HG03575 (cell line): ENCODE results near the gene RBP3.

ENCODE experiments used
- ATAC-seq: cut with Tn5 transposase; IDR thresholded peaks from one replicate; pipeline ENCODE4 v1.9.1; 2021; ENCODE audit not compliant: unreplicated experiment, insufficient number of reproducible peaks, low FRiP score; ENCODE audit errors: extremely low read depth

Gene RBP3

DNA sequence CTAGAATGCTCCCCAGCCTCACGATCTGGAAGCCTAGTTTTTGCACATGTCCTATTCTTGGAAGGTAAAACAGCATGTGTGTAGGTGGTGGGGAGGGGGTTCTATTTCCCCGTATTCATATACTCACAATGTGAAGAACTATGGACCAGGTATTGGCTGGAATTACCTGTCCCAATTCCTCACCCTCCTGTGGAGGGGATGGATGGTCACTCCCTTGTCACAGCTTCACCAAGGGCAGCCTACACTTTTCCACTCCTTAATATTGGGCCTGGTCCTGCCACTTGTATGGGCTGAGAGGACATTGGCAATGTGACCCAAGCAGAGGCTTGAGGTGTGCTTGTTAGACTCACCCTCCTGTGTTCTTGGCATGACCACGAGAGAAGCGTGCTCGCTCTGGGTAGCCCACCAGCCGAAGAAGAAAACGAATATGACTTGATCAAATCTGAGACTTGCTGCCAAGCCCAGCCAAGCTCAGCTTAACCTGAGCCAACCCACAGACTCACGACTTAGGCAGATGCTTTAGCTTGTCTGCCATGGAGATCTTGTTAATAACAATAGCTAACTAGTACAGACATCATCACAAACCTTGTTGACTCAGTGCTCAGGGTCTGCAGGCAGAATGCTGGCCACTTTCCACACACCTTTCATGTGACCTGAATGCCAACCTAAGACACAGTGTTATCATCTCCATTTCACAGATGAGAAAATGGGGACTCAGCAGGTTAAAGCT is 18.7 kb downstream of the RBP3 start:
- no peak for ATAC-seq

DNA sequence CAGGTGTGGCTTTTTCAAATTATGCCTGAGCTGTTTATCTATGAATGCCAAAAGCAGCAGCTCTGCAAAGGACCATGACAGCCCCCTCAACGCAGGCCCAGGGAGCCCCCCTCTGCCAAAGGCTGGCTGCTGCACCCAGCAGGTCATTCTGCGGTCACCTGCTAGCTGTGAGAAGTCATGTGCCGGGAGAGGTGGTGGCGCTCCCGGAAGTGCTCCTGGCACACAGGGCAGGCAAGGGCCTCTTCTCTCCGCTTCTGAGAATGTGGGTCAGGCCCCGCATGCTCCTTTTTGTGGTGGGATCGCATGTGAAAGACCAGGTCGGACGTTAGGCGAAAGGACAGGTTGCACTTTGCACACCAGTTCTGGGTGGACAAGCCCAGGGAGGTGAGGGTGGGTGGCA is 19.5 kb downstream of the RBP3 start:
- ATAC-seq: no peak

DNA sequence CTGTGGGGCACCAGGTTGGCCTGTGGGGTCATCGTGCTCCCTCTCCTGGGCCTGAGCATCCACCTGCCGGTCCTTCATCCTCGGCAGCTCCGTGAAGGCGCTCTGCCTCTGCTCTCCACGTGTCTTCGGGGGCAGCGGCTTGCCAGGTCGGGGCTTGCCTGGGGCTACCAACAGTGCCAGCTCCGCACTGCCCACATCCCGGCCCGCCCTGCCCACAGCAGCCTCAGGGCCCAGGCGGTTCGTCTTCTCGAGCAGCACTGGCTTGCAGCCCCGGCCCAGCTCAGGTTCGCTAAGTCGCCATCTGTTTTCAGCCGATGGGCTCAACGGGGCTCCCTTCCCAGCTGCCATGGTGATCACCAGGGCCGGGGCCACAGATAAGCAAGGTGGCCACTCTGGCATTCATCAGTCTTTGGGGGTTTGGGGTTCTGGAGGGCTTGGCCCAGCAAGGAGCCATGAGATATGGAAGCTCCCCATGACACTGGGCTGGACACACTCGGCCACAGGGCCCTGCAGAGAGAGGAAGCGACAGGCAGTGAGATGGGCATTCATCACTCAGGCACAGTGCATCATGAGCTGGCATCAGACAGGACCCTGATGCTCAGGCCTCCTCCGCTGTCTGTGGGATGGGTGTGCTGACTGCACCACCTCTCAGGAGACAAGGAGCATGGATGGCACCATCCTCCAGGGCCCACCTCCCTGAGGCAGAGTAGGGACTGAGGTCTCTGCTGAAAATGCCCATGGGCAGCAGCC is 20.4 kb downstream of the RBP3 start:
- ATAC-seq: no peak

DNA sequence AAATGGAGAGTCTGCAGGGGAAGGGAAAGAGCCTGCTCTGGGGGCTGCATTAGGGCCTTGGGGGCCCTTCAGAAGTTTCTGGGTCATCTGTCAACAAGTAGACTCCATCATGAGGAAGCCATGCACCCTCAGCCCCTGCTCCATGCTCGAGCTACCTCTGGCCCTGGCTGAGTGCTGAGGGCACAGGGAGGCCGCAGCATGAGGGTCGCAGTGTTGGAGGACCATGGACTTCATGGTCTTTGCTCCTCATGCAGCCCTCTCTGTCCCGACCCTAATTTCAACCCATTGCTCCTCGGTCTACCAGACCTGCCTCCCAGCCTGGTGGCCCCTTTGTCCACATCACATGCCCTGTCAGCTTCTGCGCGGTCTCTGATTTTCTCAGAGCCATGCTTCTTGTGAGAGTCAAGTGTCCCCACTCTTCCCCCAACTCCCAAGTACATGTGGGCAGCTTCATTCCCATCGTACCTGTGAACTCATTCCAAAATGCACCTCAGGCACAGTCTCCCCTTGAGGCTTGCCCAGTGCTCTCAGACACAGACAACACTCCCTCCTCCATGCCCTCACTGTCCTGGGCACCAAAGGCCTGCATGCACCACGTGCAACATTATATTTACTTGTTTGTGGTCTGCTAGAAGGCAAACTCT is 21.2 kb downstream of the RBP3 start:
- ATAC-seq: no peak

DNA sequence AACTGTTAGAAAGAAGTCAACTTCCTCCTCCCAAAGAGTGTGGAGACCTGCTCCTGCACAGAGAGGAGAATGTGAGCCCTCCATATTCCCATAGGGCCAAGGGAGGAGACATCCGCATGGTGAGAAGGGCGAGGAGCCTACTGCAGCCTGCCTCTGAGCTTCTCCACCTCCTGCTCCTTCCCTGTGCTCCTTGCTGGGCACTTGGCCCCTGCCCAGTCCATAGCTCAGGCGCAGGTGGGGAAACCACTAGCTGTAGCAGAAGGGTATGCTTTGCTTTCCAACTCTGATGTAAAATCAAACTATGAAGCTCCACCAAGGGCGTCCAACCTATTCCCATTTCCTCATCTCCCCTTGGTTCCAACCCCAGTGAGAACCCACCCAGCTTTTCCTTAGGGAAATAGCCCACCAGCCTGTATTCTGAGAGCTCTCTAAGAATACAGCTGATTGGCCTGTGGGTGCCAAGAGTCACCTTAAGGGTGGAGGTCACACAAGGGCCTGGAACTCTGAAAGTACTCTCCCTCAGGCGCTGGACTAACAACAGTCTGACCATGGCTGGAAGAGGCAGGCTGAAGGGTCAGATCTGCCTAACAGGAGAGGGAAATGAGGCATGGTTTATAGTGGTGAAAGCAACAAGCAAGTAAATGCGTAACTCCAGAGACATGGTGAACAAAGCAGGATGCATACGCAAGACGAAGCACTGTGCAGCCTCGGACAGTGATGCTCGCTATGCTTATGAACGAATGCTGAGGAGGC is 22.0 kb downstream of the RBP3 start:
- ATAC-seq: no peak

DNA sequence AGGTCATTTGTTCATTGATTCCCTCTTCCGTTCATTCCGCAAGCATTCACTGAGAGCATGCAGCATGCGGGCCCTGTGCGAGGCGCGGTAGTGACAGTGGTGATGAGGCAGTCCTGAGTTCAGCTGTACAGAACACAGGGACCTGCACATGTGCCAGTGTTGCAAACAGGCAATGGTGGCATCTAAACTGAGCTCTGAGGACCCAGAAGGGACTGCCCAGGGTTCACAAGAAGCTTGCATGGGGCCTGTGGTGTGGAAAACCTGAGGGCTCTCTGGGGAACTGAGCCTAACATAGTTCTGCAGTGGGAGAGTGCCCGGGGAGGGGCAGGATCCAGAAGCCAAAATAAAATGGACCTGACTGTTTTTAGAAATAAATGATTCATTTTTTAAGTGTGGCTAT is 22.7 kb downstream of the RBP3 start:
- ATAC-seq: no peak

DNA sequence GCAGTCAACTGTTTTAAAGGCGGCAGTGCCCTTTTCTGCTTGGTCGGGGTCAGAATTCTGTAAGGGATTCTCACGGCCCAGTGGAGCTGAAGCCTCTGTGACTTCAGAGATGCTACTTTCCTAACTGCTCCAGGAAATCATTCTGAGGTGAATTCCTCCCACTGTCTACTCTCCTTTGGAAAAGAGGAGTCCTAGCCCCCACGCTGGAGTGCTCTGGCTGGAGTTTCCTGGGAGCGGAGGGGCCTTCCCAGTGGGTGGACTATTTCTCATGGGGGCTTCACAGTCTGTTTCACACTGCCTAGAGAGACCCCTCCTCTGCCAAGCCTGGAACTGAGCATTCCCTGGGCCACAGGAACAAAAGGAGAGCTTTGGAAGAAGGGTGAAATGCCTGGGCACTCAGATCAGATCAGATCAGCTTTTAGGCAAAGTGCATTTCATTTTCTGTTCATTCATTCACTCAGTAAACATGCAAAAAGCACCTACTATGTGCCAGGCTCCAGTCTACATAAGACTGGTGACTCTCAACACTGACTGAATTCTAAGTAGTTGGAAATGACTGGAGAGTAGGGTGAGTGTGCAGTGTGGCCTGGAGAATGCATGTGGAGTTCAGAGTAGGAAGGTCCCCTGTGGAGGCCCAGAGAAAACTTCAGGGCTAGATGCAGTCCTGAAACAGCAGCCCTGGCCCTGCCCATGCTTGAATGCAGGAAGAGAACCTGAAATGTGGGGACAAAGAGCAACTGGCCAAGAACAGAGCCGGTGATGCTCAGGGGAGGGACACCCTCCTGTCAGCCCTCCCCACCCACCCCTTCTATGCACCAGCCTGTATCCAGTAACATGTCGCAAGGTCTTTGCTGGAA is 23.7 kb downstream of the RBP3 start:
- no peak for ATAC-seq

DNA sequence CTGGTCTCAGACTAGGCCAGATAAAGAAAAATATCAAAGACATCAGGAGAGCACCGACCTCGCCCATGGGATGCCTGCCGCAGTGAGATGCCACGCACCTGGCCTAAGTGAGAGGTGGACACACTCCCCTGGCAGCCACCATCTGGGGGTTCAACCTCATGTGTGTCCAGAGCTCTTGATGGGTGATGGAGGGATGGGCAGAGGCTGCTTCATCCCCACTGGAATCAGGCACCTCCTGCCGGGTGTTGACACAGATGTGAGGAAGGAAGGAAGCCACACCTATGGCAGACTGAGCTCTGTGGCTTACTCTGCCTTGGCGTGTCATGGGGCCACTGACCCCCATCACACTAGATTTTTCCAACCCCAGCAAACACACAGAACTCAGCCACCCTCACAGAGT is 24.6 kb downstream of the RBP3 start:
- ATAC-seq: no peak

DNA sequence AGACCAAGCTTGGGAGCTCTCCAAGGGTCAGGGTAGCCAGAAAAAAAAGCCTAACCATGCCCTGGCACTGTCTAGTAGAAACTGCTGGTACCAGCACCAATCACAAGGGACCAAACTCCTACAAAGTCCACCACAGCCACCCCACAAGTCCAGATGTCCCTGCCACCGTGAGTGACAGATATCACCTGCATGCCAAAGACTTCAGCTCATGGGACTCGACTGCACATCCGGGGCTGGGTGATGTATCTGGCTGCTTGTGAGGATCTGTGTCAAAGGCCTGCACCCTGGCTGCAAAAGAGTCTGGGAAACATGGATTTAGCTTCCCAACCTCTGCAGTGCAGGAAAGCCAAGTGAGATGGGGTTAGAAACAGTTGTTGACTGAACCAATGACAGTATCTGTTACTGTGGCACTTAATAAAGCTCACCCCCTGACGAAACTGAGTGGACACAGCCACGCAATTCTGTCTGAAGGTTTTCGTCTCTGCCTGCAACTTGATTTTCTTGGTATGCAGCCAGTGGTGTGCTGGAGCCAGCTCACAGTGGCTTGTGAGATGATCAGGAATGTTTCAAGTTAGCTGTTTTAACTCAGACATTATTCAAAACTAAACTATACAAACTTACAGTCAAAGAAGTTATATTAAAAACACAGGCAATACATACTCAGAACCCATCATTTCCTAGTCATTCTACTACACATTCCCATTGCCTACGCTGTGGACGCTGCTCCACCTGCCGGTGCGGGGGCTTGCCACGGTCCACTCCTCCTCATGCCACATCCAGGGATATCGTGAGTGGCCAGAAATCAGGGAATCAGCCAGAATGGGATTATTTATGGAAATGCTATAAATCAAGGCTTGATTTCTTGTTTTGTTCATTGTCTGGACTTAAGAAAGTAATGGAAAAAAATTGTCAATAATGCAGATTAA is 26.7 kb downstream of the RBP3 start:
- no peak for ATAC-seq

DNA sequence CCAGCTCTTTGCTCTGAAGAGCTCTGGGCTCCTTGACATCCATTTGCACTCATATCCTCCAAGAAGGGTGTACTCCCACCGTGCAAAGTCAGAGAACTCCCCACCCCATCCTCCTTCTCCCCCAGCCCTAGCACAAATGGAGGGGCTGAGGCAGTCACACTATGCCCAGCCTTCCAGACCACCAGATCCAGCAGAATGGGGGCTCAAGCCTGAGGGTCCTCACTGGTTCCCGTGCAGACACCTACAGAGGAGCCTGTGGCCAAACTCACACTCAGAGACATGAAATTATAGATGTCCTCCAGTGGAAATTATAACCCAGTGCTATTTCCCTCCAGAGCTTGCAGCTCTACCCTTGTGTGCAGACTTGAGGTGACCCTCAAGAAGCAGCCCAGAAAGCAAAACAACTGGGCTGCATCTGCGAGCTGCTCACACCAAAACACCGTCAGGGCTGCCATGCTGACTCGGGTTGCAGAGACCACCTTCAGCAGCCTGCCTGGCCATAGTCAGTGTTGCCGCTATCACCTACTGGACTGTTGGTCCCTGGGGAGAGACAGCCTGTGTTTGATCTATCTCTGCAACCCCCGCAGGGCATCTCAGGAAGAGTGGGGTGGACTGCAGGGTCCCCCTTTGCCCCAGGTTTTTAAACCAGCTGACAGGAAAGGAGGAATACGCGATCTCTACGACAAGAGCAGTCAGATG is 28.5 kb downstream of the RBP3 start:
- no peak for ATAC-seq

DNA sequence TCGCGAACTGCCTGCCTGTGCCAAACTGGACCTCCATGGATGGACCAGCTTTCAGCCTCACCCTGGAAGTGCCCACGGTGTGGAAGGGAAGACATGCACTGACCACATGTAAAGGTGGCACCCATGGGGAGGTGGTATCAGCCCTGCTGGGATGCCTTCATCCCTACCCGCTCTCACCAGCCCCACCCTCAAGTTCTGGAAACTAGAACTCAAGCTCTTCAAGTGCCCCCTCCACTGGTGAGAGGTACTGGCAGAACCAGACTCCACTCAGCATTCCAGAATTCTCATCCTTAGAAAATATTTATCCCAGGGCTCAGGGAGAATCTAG is 30.0 kb downstream of the RBP3 start:
- ATAC-seq: no peak

DNA sequence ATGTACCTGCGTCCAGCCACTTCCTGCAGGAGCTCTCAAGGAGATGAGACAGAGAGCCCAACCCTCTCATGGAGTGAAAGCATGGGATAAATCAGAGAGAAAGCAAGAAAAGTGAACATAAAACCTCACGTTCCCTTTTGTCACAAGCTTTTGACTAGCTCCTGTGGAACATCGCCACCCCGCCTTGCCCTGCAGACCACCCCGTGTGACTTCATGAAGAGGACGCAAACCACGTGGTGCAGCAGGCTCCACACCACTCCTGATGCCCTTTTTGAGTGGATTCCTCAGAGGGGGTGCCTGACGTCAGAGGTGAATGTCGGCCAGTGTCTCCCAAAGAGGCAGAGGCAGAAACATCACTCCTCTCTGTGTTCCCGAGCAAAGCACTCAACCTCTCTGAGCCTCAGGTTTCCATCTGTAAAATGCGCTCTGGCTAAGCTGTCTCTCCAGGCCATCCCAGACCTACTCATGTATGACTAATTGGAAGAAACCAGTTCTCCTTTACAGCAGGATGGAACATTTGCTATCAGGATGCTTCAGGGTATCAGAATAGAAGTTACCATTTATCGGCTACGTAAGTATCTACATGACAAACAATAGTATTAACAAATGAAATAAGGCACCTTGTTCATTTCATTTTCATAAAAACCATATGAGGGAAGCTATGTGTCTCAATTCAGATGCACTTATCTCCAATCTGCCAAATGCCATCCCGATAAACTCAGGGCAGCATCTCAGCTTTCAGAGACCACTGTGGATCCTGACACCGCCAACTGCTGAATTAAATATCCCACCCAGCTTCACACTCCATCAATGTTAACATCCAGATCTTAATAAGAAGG is 30.7 kb downstream of the RBP3 start:
- no peak for ATAC-seq

DNA sequence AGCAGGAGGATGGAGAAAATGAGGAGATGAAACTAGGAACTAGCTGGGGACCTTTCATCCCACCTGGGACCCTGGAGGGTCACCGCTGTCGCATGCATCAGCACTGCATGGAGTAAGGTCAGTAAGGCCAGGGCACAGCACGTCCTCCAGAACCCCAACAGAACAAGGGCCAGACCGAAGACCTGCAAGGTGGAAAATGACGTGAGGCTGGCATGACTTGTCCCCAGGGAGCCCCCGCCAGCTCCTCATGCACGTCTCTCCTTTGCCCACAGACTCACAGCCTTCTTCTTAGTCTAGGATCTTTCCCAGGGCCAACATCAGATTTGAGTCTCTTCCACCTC is 31.3 kb downstream of the RBP3 start:
- no peak for ATAC-seq

DNA sequence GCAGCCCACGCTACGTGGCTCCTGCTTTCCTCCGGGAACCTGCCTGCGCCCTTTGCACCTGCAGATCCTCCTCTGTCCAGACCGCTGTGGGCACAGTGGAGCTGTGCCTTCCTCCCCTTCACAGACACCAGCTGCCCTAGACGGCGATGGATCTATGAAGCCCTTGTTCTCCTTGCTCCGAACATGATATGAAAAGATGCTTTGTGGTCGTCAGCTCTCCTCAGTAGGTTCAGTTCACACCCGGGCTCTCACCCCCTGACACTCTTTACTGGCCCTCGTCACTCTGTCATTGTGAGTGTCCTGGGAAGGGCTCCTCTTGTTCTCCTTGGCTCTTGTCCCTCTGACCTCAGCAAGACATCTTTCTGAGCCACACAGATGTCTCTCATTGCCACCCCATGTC is 31.7 kb downstream of the RBP3 start:
- ATAC-seq: no peak

DNA sequence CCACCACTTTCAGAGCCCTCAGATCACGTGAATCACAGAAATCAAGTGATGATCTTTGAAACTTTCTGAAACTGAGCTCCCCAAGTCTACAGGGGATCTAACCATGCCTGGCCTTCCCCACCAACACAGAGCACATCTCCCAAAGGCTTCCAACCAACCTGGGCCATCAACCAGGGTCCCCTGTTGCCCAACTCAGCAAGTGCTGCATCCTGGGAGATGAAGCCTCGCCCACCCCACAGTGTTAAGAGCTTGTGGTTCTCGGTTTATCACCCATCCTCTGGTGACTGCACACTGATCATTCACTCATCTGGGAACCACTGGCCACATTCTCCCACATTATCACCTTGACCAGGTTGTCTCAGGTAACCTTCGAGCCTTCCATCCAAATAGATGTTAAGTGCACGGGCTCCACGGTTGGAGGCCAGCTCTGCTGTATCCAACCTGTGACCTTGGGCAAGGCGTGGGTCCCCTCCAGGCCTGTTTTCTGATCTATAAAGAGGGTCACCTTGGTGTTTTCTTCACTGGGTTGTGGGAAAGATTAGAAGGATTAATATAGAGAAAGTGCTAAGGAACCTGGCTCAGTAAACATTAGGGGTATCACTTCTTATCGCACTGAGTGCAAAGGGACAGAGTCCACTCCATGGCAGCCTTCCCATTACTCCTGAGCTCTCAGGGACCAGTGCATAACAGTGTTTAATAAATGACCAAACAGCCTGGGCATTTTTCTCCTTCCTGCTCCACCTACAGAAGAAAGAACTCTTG is 32.4 kb downstream of the RBP3 start:
- ATAC-seq: no peak

DNA sequence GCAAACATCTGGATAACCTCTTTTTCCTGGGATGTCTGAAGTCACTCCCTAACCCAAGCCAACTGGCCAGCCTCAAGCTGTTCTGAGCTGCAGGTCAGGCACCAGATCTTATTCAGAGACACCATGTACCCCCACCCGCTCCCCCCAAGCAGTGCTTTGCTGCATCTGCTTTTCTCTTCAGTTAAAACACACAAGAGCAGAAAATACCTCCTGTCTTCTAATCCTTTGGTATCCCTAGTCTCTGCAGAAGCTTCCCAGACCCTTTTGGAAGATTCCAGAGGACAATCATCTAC is 32.9 kb downstream of the RBP3 start:
- ATAC-seq: no peak
